Vagina (tissue), 2 donors: Measurements from ENCODE around the gene APOLD1. TPM values are rescaled to one million over a fixed set of nuclear protein-coding genes. Genes with fewer than 3 reads are reported as not detected.
"Not testable (repeated sequence)": the region's sequence is repeated elsewhere in the genome, so short reads cannot be mapped to it uniquely, and the experiment has no call there.

Source experiments
- DNase-seq, 2 donors: peaks; one replicate each; pipeline ENCODE4 v3.0.0-alpha.2; 2017; ENCODE audit errors: extremely low spot score in 2 of 2
- H3K27ac ChIP-seq: fragments of 200-600 bp; sonication (generic); one replicate; pipeline ENCODE4 v1.5.1; 2019
- H3K27me3 ChIP-seq: fragments of 200-600 bp; sonication (generic); one replicate; pipeline ENCODE4 v1.5.1; 2019
- H3K36me3 ChIP-seq, 2 donors: fragments of 200-600 bp; sonication (generic); one replicate each; pipeline ENCODE4 v1.5.1; 2017 to 2019
- H3K4me1 ChIP-seq: fragments of 200-600 bp; sonication (generic); one replicate; pipeline ENCODE4 v1.5.1; 2019
- H3K4me3 ChIP-seq, 2 donors: fragments of 200-600 bp; sonication (generic); 1 replicate in 1 of 2; 2 replicates in 1 of 2; pipeline ENCODE4 v1.5.1; 2016 to 2019
- H3K9me3 ChIP-seq: fragments of 200-600 bp; sonication (generic); one replicate; pipeline ENCODE4 v1.5.1; 2019
- POLR2A ChIP-seq, 2 donors: fragments of 450-650 bp; IDR thresholded peaks; one replicate each; pipeline ENCODE4 v1.6.1; 2017; ENCODE audit warnings: antibody characterized with exemption in 2 of 2, mild to moderate bottlenecking in 2 of 2, moderate library complexity in 2 of 2
- POLR2AphosphoS5 ChIP-seq, 2 donors: sonication (generic); formaldehyde crosslinking; IDR thresholded peaks; one replicate each; pipeline ENCODE4 v1.9.0; 2017; ENCODE audit warnings: antibody characterized with exemption in 2 of 2, mild to moderate bottlenecking in 2 of 2, low read depth in 1 of 2; ENCODE audit not compliant: insufficient read depth in 1 of 2
- intact Hi-C: fragments of 100-400 bp; cut with DNase I; formaldehyde crosslinking; loops from one replicate; pipeline ENCODE4 v1.15.1; 2023
- total RNA-seq: library from RNA; depleted of rRNA; stranded (reverse); fragments of >200 nt; gene quantifications from one replicate; pipeline ENCODE4 v1.2.3, GENCODE V29; 2016
- TF ChIP-seq, protein P1 (sequence below), 3 experiments: fragments of 450-650 bp in 2 of 3; fragments of 200-600 bp in 1 of 3; sonication (generic) in 1 of 3; IDR thresholded peaks; one replicate each; pipeline ENCODE4 v1.5.1; 2017 to 2019; ENCODE audit warnings: antibody characterized with exemption in 3 of 3, mild to moderate bottlenecking in 2 of 3, moderate library complexity in 2 of 3

The APOLD1 gene, protein sequence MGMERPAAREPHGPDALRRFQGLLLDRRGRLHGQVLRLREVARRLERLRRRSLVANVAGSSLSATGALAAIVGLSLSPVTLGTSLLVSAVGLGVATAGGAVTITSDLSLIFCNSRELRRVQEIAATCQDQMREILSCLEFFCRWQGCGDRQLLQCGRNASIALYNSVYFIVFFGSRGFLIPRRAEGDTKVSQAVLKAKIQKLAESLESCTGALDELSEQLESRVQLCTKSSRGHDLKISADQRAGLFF
- total RNA-seq = 127 TPM

DNA sequence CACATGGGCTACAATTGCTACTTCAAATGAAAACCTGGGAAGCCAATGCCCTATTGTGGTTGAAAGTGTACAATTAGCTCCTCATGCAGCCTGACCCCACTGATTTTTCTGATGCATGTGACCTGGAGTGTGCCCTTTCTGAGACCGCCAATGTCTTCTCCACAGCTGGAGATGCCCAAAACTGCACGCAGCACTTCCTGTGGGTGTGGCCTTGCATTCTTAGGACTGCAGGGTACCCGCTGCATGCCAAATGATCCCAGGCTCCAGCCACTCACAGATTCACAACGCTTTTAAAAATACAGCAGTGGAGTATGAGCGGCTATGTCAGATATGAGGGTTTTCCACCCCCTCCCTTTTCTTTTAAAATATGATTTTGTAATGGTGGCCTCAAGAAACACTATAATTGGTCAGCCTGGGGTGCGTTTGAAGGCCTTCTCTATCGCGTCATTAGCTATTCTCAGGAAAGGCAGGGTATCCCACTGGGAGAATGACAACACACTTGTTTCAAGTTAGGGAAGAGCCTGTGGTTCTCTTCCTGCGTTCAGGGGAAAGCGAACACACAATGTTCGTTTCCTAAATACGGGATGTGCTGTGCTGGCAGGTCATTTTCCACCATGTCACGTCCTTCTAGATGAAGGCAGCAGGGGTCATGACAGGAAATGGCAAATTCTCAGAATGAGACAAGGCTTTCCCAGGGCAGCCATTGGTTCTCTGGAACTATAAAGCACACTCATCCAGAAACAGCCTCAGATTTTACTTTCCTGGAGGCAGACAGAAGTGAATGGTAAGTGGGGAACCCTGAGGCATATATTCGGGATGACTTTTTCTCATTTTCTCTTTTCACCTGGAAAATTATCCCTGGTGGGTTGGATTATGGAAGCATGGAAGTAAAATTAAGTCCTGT is at the start of gene APOLD1:
Gene APOLD1 (plus strand): TSS at position 749 of the 904 bp plus-strand sequence. CDS start 33 bp downstream, at position 782.
- no peaks in the 10 kb centered on the region for H3K27me3 ChIP-seq
- peak in 1 of 2 donors; percentile 93 for DNase-seq
- TF ChIP-seq POLR2AphosphoS5 (IDR thresholded peaks at IDR 0.05; ENCODE audit: insufficient read depth in 1 of 2, low read depth in 1 of 2) (peak; percentile 30 to 90), POLR2A (IDR thresholded peaks at IDR 0.05) (peak in 1 of 2 donors; percentile 68)
- TF ChIP-seq, protein P1, sequence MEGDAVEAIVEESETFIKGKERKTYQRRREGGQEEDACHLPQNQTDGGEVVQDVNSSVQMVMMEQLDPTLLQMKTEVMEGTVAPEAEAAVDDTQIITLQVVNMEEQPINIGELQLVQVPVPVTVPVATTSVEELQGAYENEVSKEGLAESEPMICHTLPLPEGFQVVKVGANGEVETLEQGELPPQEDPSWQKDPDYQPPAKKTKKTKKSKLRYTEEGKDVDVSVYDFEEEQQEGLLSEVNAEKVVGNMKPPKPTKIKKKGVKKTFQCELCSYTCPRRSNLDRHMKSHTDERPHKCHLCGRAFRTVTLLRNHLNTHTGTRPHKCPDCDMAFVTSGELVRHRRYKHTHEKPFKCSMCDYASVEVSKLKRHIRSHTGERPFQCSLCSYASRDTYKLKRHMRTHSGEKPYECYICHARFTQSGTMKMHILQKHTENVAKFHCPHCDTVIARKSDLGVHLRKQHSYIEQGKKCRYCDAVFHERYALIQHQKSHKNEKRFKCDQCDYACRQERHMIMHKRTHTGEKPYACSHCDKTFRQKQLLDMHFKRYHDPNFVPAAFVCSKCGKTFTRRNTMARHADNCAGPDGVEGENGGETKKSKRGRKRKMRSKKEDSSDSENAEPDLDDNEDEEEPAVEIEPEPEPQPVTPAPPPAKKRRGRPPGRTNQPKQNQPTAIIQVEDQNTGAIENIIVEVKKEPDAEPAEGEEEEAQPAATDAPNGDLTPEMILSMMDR (IDR thresholded peaks at IDR 0.05) = no peak
- H3K36me3 ChIP-seq = no peaks in the 10 kb centered on the region
- peak within 1 kb of the TSS; percentile 97 for H3K27ac ChIP-seq
- intact Hi-C loops = no loop called here
- H3K4me1 ChIP-seq = peaks cover 21% of the 10 kb centered on the region
- H3K4me3 ChIP-seq = peak within 1 kb of the TSS; percentile 68 to 72
- no peaks in the 10 kb centered on the region for H3K9me3 ChIP-seq

DNA sequence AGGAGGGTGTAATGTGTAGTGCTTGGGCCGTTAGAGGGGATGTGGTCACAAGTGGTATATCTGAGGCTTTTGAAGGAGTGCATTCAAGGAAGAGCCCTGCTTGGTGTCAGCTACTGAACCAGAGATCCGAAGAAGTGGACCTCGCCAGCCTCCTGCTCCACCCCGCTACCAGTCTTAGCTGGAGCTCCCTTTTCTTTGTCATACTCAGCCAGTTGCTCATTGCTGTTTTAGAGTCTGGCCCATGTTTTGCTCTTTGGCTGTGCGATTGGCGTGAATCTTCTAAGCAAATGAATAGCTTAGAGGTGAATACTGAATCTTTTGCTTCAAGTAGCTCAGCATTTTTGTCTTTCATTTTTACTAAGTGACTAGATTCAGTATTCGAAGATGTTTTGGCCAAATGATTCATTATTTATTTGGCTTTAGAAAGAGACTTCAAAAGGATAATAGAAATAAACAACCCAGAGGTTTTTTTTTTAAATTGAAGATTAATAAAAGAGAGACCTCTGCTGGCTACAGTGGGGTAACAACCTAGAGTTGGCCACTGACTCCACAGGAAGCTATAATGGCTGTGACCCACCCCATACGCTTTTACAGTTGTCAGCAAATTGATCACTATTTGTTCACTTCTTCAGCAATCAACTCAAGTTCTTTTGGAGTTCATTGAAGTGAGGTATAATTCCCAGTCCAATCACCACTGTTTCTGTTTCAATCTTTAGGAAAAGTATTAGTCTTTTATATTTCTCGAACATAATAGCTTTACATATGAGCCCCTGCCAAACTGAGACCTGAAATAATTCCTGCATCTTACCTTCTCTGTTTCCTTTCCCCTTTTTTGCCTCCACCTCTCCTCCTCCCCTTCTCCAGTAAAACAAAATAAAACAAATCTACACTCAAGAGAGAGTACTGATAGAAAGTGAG is 48.4 kb upstream of the APOLD1 start:
- peak overlapping the region in 1 of 2 donors; percentile 12 for H3K4me3 ChIP-seq
- H3K27ac ChIP-seq = peak overlapping the region; percentile 71
- no peak for DNase-seq
- no peak for TF ChIP-seq POLR2AphosphoS5 (IDR thresholded peaks at IDR 0.05; ENCODE audit: insufficient read depth in 1 of 2, low read depth in 1 of 2)
- TF ChIP-seq, protein P1 (IDR thresholded peaks at IDR 0.05) = peak in 1 of 3 experiments; percentile 51
- H3K27me3 ChIP-seq = no peaks in the 10 kb centered on the region
- no peaks in the 10 kb centered on the region for H3K9me3 ChIP-seq
- H3K4me1 ChIP-seq = peaks cover 27% of the 10 kb centered on the region
- no peaks in the 10 kb centered on the region for H3K36me3 ChIP-seq
- intact Hi-C loops = no loop called here

DNA sequence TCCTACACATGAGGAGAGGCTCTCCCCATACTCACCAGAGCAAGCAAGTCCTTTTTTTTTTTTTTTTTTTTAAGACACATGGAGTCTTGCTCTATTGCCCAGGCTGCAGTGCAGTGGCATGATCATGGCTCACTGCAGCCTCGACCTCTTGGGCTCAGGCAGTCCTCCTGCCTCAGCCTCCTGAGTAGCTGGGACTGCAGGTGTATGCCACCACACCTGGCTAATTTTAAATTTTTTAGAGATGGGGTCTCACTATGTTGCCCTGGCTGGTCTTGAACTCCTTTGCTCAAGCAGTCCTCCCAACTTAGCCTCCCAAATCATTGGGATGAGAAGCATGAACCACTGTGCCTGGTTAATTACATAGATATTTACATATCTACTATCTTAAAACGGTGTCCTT is 47.3 kb upstream of the APOLD1 start:
- DNase-seq, H3K4me3 ChIP-seq, intact Hi-C loops, H3K27me3 ChIP-seq, H3K36me3 ChIP-seq, H3K27ac ChIP-seq, H3K9me3 ChIP-seq: not testable (repeated sequence)
- H3K4me1 ChIP-seq = peaks cover 27% of the 10 kb centered on the region

DNA sequence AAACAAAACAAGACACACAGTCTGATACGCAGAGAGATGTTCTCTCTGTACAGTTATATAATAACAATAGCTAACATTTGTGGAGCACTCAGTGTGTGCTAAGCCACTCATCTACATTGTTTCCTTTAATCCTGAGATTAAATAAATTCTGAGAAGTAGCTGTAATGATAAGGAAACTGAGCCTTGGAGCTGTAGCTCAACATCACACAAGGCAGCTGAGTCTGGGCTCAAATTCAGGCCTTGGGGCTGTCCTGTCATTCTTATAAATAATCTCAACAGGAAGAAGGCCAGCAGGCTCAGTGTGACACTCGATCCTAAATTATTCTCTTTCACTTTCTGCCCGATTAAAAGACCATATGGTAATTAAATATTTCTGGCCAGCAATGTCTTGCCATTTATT is 43.8 kb upstream of the APOLD1 start:
- H3K27ac ChIP-seq = no peak overlapping the region
- H3K9me3 ChIP-seq = no peaks in the 10 kb centered on the region
- TF ChIP-seq, protein P1 (IDR thresholded peaks at IDR 0.05) = no peak
- no peak for TF ChIP-seq POLR2AphosphoS5 (IDR thresholded peaks at IDR 0.05; ENCODE audit: insufficient read depth in 1 of 2, low read depth in 1 of 2)
- no peak for TF ChIP-seq POLR2A (IDR thresholded peaks at IDR 0.05)
- no peaks in the 10 kb centered on the region for H3K36me3 ChIP-seq
- DNase-seq = no peak
- no peaks in the 10 kb centered on the region for H3K27me3 ChIP-seq
- peaks cover 3% of the 10 kb centered on the region for H3K4me1 ChIP-seq
- no peak overlapping the region for H3K4me3 ChIP-seq
- intact Hi-C loops = no loop called here
